Fibroblast of skin of left quadriceps (primary cell): ENCODE results near the gene OR56A3.

Experiments
- DNase-seq, 2 experiments: peaks; one replicate each; pipeline ENCODE4 v3.0.0-alpha.2; 2013; ENCODE audit warnings: low read depth in 2 of 2

The OR56A3 gene

DNA sequence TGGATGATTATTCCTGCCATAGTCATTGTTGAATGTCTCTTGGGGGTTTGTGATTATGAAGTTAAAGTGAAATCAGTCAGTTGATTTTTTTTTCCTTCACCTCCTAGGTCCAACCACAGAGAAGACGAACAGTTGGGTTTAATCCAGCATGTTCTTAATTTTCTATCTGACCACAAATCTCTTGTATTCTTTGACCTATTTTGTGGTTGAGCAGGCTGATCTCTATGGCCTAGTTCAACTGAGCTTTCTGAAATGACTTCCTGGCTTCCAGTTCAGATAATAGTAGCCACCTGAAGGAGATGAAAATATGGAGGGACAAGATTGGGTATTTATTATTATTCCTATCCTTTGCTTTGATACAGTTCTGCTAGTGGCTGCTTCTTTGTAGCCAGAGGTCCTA lies 31.5 kb downstream of the OR56A3 start:
- no peak for DNase-seq

GRCh38 chr11:5983443-5983842 lies 41.4 kb downstream of the OR56A3 start:
- no peak for DNase-seq

DNA sequence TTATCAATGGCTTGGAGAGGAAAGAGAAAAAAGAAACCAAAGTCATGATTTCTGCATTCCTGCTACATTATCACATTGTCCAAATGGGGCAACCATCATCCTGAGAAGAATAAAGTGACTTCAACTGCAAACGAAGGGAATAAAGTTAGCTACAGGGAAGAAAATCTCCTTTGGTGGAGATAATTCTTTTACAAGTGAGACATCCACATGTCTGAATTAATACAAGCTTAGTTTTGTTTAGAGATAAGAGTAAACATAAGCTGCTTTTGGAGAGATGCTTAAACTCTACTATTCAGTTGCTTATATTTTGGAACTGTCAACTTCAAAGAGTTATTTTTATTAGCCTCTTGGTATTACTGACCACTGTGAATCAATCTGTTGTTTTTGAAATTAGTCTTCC lies 44.8 kb downstream of the OR56A3 start, which contains the start of gene OR52L1:
Gene OR52L1 (minus strand): TSS at position 101 of the 400 bp plus-strand sequence. CDS start 55 bp downstream, at position 46.
- no peak for DNase-seq

GRCh38 chr11:5989203-5989602 lies 47.2 kb downstream of the OR56A3 start:
- DNase-seq: no peak

- no peak for DNase-seq
These were observed 50.1 kb downstream of the OR56A3 start for GRCh38 chr11:5992150-5992549.

GRCh38 chr11:5992604-5993251 lies 50.7 kb downstream of the OR56A3 start:
- no peak for DNase-seq

GRCh38 chr11:5994791-5995190 lies 52.7 kb downstream of the OR56A3 start:
- no peak for DNase-seq
